Aorta (tissue), 5 donors: ENCODE results near the gene SIDT2. TPM values are rescaled to one million over a fixed set of nuclear protein-coding genes. Genes with fewer than 3 reads are reported as not detected.

ENCODE experiments used
- ATAC-seq: fragments of 200-7000 bp; cut with Tn5 transposase; one replicate; pipeline ENCODE4 v1.9.1; 2022; ENCODE audit warnings: moderate library complexity; ENCODE audit not compliant: low FRiP score
- DNase-seq, 2 donors: peaks; one replicate each; pipeline ENCODE4 v3.0.0-alpha.2; 2020
- H3K27ac ChIP-seq, 2 donors: one replicate each; pipeline ENCODE4 v1.5.1; 2013; ENCODE audit warnings: low read length in 2 of 2, mild to moderate bottlenecking in 2 of 2, moderate library complexity in 2 of 2, control low read depth in 1 of 2, inconsistent platforms in 1 of 2, low read depth in 1 of 2
- H3K27me3 ChIP-seq, 2 donors: one replicate each; pipeline ENCODE4 v1.6.1; 2013; ENCODE audit warnings: control low read depth in 1 of 2, low read length in 1 of 2, mild to moderate bottlenecking in 1 of 2, moderate library complexity in 1 of 2; ENCODE audit not compliant: insufficient read depth in 2 of 2, control insufficient read depth in 1 of 2
- H3K36me3 ChIP-seq, 2 donors: one replicate each; pipeline ENCODE4 v1.6.1; 2013; ENCODE audit warnings: control low read depth in 1 of 2, low read length in 1 of 2, mild to moderate bottlenecking in 1 of 2; ENCODE audit not compliant: insufficient read depth in 2 of 2, control insufficient read depth in 1 of 2
- H3K4me1 ChIP-seq, 2 donors: one replicate each; pipeline ENCODE4 v1.6.1; 2013; ENCODE audit warnings: low read length in 2 of 2, control low read depth in 1 of 2, mild to moderate bottlenecking in 1 of 2, moderate library complexity in 1 of 2; ENCODE audit not compliant: insufficient read depth in 2 of 2, control insufficient read depth in 1 of 2
- H3K4me3 ChIP-seq, 2 donors: one replicate each; pipeline ENCODE4 v1.5.1; 2013; ENCODE audit warnings: low read length in 2 of 2, control low read depth in 1 of 2, mild to moderate bottlenecking in 1 of 2
- H3K9me3 ChIP-seq: one replicate; pipeline ENCODE4 v1.6.1; 2013; ENCODE audit warnings: mild to moderate bottlenecking, low read length; ENCODE audit not compliant: control insufficient read depth
- WGBS, 2 donors: extraction: QIAGEN DNeasy Blood & Tissue Kit; methylation state at CpG; one replicate each; pipeline ENCODE4 v1.1.7; 2013; 5-methylcytosine and 5-hydroxymethylcytosine counted together
- intact Hi-C, 2 donors: fragments of 100-400 bp; cut with DNase I; formaldehyde crosslinking; loops; one replicate each; pipeline versions ENCODE4 v1.14.2 to v1.15.0; 2022
- polyA plus RNA-seq, 2 donors: library from polyadenylated mRNA; stranded (reverse); fragments of 200-250 nt; gene quantifications; one replicate each; pipeline ENCODE4 v1.2.3, GENCODE V29; 2013
- total RNA-seq, 2 donors: library from RNA; stranded (reverse); fragmentation: NEBNext Ultra II Directional; extraction: Animal tissue kit (Norgen Biotek cat#: 25700); gene quantifications; one replicate each; pipeline ENCODE4 v1.2.1, GENCODE V29; 2021
- donor health status: healthy with polysubstance abuse.
- donor health status: Bipolar disorder and iron deficiency.
- donor health status: DM: no; HTN: no; CAD: no.
- donor health status: DM: no; HTN: no; CAD: no.
- donor health status: DM: yes; HTN: yes; CAD: no.

The SIDT2 gene
- total and polyA plus RNA-seq, 4 donors, result 10.4 to 81.3 (median 57.0) TPM

- DNase-seq, result no peak
- 11 to 12% methylated on average over 1 of the region's 1 CpG for WGBS, 2 donors
- Histone ChIP-seq H3K4me1 (peaks cover 0 to 3% of the 10 kb centered on the region in 2 donors), H3K27me3 (no peaks in the 10 kb centered on the region), H3K36me3 (no peaks in the 10 kb centered on the region), H3K9me3 (no peaks in the 10 kb centered on the region), H3K4me3 (no peak overlapping the region), H3K27ac (no peak overlapping the region)
- intact Hi-C loops, result no loop called here
- no peak for ATAC-seq
These were observed 2.4 kb upstream of the SIDT2 start for GRCh38 chr11:117176186-117176585.

- ATAC-seq (no peak), DNase-seq (no peak)
- no peaks in the 10 kb centered on the region for H3K36me3 ChIP-seq
- no peak overlapping the region for H3K27ac ChIP-seq
- intact Hi-C loops, result loop anchor here in 1 of 2 donors (2.0 kb wide), 1 partner anchor 33 kb away; the partner anchor contains the start of gene PAFAH1B2
- no peaks in the 10 kb centered on the region for H3K27me3 ChIP-seq
- H3K4me1 ChIP-seq, result peaks cover 0 to 3% of the 10 kb centered on the region in 2 donors
- H3K9me3 ChIP-seq, result no peaks in the 10 kb centered on the region
- peak overlapping the region in 1 of 2 donors; percentile 20 for H3K4me3 ChIP-seq
- 75 to 76% methylated on average over 10 of the region's 10 CpGs for WGBS, 2 donors
These were observed 871 bp upstream of the SIDT2 start for GRCh38 chr11:117177534-117178209.

GRCh38 chr11:117179048-117179999, 781 bp downstream of the SIDT2 start:
- peak; percentile 68 to 85 for DNase-seq
- peak overlapping the region; percentile 50 to 84 for H3K27ac ChIP-seq
- ATAC-seq, result peak; percentile 72
- WGBS, 2 donors, result 0% methylated on average over 36 to 39 of the region's 39 CpGs
- intact Hi-C loops, result loop anchor here in 1 of 2 donors (2.0 kb wide), 1 partner anchor 35 kb away; the partner anchor contains the start of gene PAFAH1B2
- peaks cover 0 to 3% of the 10 kb centered on the region in 2 donors for H3K4me1 ChIP-seq
- H3K9me3 ChIP-seq, result no peaks in the 10 kb centered on the region
- no peaks in the 10 kb centered on the region for H3K27me3 ChIP-seq
- peak overlapping the region; percentile 74 to 96 for H3K4me3 ChIP-seq
- H3K36me3 ChIP-seq, result no peaks in the 10 kb centered on the region

GRCh38 chr11:117180020-117180419, 1.5 kb downstream of the SIDT2 start:
- WGBS, 2 donors, result 5 to 7% methylated on average over 4 of the region's 4 CpGs
- intact Hi-C loops, result loop anchor here (2.0 to 5.0 kb wide), 2 partner anchors 47 to 49 kb away; no protein-coding TSS in a partner anchor
- H3K9me3 ChIP-seq, result no peaks in the 10 kb centered on the region
- H3K4me3 ChIP-seq, result peak overlapping the region; percentile 74 to 96
- ATAC-seq, result no peak
- H3K4me1 ChIP-seq, result peaks cover 0 to 3% of the 10 kb centered on the region in 2 donors
- H3K27me3 ChIP-seq, result no peaks in the 10 kb centered on the region
- H3K36me3 ChIP-seq, result no peaks in the 10 kb centered on the region
- no peak for DNase-seq
- peak overlapping the region in 1 of 2 donors; percentile 84 for H3K27ac ChIP-seq

GRCh38 chr11:117180661-117181585, 2.4 kb downstream of the SIDT2 start:
- intact Hi-C loops, result loop anchor here (2.0 to 5.0 kb wide), 2 partner anchors 46 to 48 kb away; no protein-coding TSS in a partner anchor
- no peaks in the 10 kb centered on the region for H3K27me3 ChIP-seq
- H3K9me3 ChIP-seq, result no peaks in the 10 kb centered on the region
- DNase-seq (peak; percentile 87 to 91), ATAC-seq (peak; percentile 48)
- H3K36me3 ChIP-seq, result no peaks in the 10 kb centered on the region
- H3K4me3 ChIP-seq, result no peak overlapping the region
- no peak overlapping the region for H3K27ac ChIP-seq
- WGBS, 2 donors, result 41 to 42% methylated on average over 22 of the region's 22 CpGs
- H3K4me1 ChIP-seq, result peaks cover 0 to 3% of the 10 kb centered on the region in 2 donors

GRCh38 chr11:117181586-117182550, 3.3 kb downstream of the SIDT2 start:
- 82 to 84% methylated on average over 21 to 22 of the region's 22 CpGs for WGBS, 2 donors
- H3K27ac ChIP-seq, result no peak overlapping the region
- no peak overlapping the region for H3K4me3 ChIP-seq
- DNase-seq, result peak in 1 of 2 donors; percentile 37
- no peaks in the 10 kb centered on the region for H3K36me3 ChIP-seq
- no peaks in the 10 kb centered on the region for H3K9me3 ChIP-seq
- intact Hi-C loops, result loop anchor here (2.0 to 5.0 kb wide), 2 partner anchors 45 to 47 kb away; no protein-coding TSS in a partner anchor
- H3K27me3 ChIP-seq, result no peaks in the 10 kb centered on the region
- peaks cover 0 to 3% of the 10 kb centered on the region in 2 donors for H3K4me1 ChIP-seq
- ATAC-seq, result no peak

GRCh38 chr11:117182551-117182935, 4.0 kb downstream of the SIDT2 start:
- intact Hi-C loops, result loop anchor here in 1 of 2 donors (5.0 kb wide), 1 partner anchor 45 kb away; no protein-coding TSS in a partner anchor
- H3K27me3 ChIP-seq, result no peaks in the 10 kb centered on the region
- 91 to 97% methylated on average over 10 of the region's 10 CpGs for WGBS, 2 donors
- DNase-seq, result peak in 1 of 2 donors; percentile 44
- no peaks in the 10 kb centered on the region for H3K36me3 ChIP-seq
- H3K9me3 ChIP-seq, result no peaks in the 10 kb centered on the region
- no peak overlapping the region for H3K4me3 ChIP-seq
- ATAC-seq, result no peak
- H3K27ac ChIP-seq, result no peak overlapping the region
- H3K4me1 ChIP-seq, result peaks cover 0 to 3% of the 10 kb centered on the region in 2 donors
